Raji (cell line): ENCODE results near the gene UBE2M.

ENCODE experiments used
- POLR2A ChIP-seq: IDR thresholded peaks from 2 replicates; pipeline ENCODE4 v1.6.1; 2011; ENCODE audit warnings: low read depth, low read length, control low read depth; ENCODE audit not compliant: insufficient read depth

UBE2M gene

DNA sequence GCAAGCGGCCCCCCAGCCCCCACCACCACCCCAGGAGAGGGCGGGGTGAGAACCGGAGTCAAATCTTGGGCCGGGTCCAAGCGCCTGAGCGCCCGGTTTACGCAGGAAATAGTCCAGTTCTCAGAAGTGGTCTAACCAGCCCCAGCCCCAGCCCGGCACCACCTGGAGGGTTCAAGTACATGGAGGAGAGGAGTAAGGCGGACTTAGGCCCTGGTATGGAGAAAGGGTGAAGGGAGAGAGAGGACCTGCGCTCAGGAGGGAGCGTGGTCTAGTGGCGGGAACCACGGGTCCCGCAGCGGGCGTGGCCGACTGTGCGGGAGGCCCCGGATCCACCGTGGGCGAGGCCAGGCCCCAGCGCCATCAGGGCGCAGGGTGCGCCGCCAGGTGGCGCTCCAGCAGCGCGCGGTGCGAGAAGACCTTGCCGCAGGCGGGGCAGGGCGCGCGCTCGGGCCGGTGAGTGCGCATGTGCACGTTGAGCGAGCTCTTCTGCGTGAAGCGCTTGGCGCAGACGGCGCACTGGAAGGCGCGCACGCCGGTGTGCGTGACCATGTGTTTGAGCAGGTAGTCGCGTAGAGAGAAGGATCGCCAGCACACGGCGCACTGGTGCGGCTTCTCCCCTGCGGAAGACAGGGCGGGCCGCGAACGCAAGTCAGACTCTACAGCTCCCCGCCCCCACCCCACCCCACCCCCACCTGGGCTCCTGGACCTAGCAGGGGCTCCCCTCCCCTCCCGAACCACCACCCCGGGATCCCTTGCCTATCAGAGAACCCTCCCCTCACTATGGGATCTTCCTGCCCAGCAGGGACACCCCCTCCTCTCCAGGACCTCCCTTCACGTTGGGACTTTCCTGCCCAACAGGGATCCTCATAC is 44.5 kb downstream of the UBE2M start:
- peak; percentile 99 for TF ChIP-seq POLR2A

DNA sequence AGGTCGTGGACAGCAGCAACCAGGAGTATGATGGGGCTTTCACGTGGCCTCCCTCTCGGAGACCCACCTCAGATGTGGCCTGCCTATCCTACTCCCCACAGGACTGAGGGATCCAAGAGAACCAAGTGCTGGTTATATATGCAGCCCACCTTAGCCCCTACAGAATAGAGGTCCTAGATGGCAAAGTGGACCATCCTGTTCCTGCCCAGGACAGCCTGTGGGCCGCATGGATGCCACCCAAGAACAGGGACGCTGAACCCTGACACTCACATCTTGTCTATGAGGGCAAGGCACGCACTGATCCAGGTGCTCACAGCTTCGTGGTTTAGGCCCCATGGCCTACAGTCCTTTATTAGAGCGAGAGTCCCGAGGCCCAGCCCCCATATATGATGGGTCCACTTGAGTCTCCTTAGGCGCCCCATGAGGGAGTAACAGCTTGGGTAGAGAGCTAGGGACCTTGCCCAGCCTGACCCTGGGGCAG is 45.2 kb downstream of the UBE2M start:
- TF ChIP-seq POLR2A: no peak

DNA sequence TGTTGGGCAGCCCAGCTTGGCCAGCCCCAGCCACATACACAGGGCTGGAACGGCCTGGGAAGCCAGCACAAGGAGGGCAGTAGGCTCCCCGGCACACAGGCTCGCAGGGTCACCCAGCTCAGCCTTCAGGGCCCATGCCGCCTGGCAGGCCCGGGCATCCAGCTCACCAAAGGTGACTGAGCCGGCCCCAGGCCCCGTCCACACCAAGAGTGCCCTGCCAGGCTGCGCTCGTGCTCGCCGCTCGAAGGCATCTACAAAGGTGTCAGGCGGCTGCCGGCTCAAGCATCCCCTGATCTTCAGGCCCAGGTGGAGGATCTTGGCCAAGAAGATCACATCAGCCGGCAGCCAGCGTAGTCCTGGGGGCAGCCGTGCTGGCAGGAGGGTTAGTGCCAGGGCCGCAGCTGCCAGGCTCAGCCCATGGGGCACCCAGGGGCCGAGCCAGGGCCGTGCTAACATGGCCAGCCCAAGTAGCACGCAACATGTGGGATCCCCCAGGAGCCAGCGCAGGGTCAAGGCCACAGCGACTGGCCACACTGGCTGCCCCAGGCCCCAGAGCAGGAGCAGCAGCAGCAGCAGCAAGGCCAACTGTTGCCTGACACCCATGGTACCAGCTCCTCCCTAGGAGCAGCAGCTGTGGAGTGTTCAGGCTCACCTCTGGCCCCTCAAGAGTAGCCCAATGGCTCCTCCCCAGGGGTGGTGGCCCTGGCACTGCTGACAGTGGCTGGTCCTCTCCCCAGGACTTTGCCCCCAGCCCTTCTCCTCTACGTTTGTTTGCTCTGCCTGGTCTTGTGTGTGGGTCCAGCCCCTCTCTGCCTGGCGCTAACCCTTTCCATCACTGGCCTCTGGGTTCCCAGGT is 46.8 kb downstream of the UBE2M start, which contains the start of gene SLC27A5:
TSS of gene SLC27A5 (minus strand) at position 640 of the 856 bp plus-strand sequence. CDS start at position 603, 37 bp downstream.
- TF ChIP-seq POLR2A: no peak

DNA sequence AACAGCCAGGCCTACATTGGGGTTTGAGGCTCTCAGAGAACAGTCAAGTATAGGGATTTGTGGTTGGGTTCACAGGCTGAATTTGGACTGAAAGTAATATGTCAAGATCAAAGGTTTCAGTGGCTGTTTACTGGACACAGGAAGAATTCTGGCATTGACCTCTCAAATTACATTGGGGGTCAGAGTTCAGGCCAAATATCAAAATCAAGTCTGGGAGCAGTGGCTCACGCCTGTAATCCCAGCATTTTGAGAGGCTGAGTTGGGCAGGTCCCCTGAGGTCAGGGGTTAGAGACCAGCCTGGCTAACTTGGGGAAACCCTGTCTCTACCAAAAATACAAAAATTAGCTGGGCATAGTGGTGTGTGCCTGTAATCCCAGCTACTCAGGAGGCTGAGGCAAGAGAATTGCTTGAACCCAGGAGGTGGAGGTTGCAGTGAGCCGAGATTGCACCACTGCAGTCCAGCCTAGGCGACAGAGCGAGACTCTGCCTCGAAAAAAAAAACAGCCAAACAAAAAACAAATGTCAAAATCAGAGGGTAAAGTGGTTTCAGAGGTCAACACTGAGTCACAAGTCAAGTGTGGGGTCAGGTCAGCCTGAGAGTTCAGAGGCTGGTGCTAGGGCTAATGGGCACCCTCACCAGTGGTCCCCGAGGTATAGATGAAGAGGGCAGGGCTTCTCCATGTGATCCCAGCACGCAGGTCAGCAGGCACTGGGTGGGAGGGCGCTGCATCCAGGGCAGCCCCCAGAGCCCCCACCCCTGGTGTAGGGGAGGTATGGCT is 48.1 kb downstream of the UBE2M start:
- no peak for TF ChIP-seq POLR2A

DNA sequence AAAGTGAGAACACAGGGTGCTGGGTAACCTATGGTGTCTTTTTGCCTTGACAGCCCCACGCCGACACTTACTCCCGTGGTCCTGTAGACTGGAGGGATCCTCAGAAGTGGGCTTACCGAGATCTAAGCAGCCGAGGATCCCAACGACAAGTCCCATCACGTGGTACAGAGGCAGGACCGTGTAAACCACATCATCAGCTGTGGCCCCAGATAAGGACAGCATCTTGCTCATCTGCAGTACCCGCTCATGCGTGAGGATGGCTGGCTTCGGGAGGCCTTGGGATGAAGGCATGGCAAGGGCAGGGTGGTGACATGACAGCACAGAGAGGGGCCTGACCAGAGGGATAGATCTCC is 48.7 kb downstream of the UBE2M start:
- no peak for TF ChIP-seq POLR2A
